Thyroid gland (tissue), 4 donors: Measurements from ENCODE around the gene WHRN.

Experiments used
- POLR2A ChIP-seq, 2 donors: fragments of 450-650 bp; IDR thresholded peaks; one replicate each; pipeline ENCODE4 v1.6.1; 2017; ENCODE audit warnings: antibody characterized with exemption in 2 of 2, mild to moderate bottlenecking in 2 of 2, moderate library complexity in 1 of 2
- TF ChIP-seq, protein P1 (sequence below), 6 experiments: fragments of 200-600 bp in 3 of 6; fragments of 450-650 bp in 3 of 6; sonication (generic) in 3 of 6; IDR thresholded peaks; one replicate each; pipeline ENCODE4 v1.5.1; 2016 to 2019; ENCODE audit warnings: antibody characterized with exemption in 6 of 6, mild to moderate bottlenecking in 2 of 6, inconsistent platforms in 1 of 6, moderate library complexity in 1 of 6

DNA sequence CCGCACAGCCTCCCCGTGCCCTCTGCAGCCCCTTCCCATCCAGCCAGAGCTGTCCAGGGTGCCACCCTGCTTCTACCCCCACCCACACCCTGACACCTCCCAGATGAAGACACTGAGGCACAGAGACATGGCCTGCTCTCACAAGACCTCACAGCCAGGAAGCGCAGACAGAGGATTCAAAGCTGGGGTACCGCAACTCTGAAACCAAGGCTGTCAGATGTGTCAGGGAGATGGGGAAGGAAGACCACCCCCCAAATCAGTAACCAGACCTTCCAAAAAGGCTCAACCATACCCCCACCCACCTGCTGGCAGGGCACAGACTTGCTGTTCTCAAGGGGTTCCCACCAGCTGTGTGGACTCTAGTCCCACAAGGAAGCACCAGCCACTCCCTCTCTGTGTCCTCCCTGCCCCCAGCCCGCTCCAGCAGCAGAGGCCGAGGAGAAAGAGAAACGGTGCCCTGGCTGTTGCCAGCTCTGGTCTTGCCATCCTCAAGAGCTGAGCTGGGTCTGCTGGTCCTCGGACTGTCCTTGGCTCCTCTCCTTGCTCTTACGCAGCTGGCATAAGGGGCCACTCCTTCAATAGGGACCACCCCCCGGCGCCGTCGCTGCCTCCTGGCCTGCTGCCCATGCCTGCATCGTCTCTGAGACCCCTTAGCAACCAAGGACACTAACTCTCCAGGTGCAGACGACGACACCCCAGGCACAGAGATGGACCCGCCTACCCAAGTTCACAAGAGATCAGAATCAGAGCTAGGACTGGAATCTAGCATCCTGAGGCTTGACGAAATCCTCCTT lies 118.2 kb downstream of the WHRN start:
- no peak for TF ChIP-seq POLR2A (IDR thresholded peaks at IDR 0.05)
- TF ChIP-seq, protein P1, sequence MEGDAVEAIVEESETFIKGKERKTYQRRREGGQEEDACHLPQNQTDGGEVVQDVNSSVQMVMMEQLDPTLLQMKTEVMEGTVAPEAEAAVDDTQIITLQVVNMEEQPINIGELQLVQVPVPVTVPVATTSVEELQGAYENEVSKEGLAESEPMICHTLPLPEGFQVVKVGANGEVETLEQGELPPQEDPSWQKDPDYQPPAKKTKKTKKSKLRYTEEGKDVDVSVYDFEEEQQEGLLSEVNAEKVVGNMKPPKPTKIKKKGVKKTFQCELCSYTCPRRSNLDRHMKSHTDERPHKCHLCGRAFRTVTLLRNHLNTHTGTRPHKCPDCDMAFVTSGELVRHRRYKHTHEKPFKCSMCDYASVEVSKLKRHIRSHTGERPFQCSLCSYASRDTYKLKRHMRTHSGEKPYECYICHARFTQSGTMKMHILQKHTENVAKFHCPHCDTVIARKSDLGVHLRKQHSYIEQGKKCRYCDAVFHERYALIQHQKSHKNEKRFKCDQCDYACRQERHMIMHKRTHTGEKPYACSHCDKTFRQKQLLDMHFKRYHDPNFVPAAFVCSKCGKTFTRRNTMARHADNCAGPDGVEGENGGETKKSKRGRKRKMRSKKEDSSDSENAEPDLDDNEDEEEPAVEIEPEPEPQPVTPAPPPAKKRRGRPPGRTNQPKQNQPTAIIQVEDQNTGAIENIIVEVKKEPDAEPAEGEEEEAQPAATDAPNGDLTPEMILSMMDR (IDR thresholded peaks at IDR 0.05) = no peak
